Measurements from ENCODE around the gene GEMIN2.

DNA sequence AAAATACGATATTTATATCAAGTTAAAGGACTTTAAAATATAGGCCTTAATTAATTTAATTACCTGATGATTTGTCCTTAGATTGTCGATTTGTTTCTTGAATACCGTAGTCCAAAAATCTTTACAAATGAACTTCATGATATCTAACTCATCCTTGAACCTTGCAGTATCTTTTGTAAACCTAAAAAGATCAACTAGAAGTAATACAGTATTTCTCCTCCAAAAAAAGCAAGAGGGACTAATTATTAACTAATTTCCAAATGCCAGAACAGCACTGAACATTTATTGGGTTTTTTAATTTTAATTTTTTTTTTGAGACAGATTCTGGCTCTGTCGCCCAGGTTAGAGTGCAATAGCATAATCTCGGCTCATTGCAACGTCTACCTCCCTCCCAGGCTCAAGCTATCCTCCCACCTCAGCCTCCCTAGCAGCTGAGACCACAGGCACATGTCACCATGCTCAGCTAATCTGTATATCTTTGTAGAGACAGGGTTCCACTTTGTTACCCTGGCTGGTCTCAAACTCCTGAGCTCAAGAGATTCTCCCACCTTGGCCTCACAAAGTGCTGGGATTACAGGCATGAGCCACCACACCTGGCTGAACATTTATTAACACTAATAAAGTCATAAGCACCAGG lies 44.2 kb downstream of the GEMIN2 start:
- TF ChIP-seq, protein P1, sequence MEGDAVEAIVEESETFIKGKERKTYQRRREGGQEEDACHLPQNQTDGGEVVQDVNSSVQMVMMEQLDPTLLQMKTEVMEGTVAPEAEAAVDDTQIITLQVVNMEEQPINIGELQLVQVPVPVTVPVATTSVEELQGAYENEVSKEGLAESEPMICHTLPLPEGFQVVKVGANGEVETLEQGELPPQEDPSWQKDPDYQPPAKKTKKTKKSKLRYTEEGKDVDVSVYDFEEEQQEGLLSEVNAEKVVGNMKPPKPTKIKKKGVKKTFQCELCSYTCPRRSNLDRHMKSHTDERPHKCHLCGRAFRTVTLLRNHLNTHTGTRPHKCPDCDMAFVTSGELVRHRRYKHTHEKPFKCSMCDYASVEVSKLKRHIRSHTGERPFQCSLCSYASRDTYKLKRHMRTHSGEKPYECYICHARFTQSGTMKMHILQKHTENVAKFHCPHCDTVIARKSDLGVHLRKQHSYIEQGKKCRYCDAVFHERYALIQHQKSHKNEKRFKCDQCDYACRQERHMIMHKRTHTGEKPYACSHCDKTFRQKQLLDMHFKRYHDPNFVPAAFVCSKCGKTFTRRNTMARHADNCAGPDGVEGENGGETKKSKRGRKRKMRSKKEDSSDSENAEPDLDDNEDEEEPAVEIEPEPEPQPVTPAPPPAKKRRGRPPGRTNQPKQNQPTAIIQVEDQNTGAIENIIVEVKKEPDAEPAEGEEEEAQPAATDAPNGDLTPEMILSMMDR (IDR thresholded peaks at IDR 0.05) = no peak
- TF ChIP-seq EZH2phosphoT487 (IDR thresholded peaks at IDR 0.05) = no peak
